NCI-H748 (cell line): ENCODE measurements around the gene OR2V2.
A peak's percentile ranks its signal among the peaks of the same experiment; 100 is the strongest.
"Not testable (repeated sequence)": the region's sequence is repeated elsewhere in the genome, so short reads cannot be mapped to it uniquely, and the experiment has no call there.

Source experiments
- DNase-seq: peaks from one replicate; lab custom pipeline; 2025; ENCODE audit not compliant: unreplicated experiment; lab: John Stamatoyannopoulos, UW

The OR2V2 gene

GRCh38 chr5:181114844-181115778 is 32.3 kb upstream of the OR2V2 start:
- peak; percentile 34 for DNase-seq

GRCh38 chr5:181118369-181118768 is 29.0 kb upstream of the OR2V2 start:
- DNase-seq, result no peak

DNA sequence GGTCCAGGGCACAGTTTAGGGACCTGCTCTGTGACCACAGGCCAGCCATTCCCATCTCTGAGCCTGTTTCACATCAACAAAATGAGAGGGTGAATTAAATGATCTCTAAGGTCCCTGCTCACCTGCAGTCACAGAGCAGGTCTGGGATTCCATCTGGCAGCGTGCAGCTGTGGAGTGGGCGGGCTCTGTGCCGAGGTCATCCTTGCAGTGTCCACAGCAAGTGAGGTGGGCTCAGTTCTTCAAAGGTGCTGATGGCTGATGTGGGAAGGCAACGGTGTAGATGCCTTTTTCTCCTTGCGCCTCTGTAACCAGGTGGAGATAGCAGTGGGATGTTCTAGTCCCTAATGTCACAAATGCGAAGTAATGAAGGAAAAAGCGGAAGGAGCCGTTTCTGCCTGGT is 28.3 kb upstream of the OR2V2 start:
- no peak for DNase-seq

- DNase-seq, result no peak
Observed at GRCh38 chr5:181120306-181120705, 27.1 kb upstream of the OR2V2 start.

DNA sequence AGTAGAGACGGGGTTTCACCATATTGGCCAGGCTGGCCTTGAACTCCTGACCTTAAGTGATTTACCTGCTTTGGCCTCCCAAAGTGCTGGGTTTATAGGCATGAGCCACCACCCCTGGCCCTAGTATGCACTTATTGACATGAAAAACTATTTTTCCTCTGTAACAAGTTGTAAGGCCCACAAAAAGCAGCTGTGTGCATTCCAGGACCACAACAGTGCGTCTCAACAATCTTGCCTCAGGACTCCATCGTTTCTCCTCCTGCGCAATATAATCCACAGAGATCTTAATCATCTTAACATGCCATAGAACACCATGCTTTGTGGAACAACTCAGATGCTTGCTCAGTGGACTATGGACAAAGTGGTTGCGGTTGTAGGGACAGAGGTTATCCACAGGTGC is 26.6 kb upstream of the OR2V2 start:
- DNase-seq, result no peak

DNA sequence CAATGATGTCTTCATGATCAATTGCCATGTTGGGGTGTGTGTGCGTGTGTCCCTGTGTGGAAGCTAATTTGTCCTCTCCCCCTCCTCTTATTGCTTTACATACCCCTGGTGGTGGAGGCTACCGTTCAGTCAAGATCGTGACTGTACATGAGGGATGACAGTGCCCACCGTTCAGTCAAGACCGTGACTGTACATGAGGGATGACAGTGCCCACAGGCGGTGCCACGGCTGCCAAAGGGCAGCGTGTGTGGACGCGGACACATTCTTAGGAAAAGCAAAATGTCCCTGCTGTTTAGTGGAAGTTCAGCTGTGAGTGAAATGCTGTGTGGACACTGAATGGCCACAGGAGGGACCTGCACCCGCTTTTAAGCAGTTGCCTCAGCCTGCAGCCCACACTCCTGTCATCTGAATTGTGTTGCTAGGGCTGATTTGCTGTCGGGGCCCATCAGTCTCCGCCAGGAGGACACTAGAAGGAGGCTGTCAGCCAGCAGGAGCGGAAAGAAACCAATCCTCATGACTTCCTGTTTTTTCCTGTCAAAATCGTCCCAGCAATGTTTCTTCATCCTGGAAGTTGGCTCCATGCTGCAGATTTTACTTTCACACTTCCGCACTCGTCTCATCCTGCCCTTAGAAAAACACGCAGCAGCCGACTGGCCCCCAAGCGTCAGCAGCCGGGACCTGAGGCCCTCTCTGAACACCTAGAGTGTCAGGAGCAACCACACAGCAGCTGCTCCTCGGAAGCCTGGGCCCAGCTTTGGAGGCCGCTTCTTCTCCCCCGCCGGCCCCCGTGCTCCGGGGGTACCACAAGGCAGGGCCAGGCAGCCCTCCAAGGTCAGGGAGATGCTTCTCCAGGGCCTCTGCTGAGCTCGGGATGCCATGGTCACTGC is 25.5 kb upstream of the OR2V2 start:
- no peak for DNase-seq

GRCh38 chr5:181124526-181124925 is 22.9 kb upstream of the OR2V2 start:
- DNase-seq, result no peak

- DNase-seq, result no peak
Observed at GRCh38 chr5:181126841-181127240, 20.5 kb upstream of the OR2V2 start.

- DNase-seq, result no peak
Observed at GRCh38 chr5:181127456-181127855, 19.9 kb upstream of the OR2V2 start.

DNA sequence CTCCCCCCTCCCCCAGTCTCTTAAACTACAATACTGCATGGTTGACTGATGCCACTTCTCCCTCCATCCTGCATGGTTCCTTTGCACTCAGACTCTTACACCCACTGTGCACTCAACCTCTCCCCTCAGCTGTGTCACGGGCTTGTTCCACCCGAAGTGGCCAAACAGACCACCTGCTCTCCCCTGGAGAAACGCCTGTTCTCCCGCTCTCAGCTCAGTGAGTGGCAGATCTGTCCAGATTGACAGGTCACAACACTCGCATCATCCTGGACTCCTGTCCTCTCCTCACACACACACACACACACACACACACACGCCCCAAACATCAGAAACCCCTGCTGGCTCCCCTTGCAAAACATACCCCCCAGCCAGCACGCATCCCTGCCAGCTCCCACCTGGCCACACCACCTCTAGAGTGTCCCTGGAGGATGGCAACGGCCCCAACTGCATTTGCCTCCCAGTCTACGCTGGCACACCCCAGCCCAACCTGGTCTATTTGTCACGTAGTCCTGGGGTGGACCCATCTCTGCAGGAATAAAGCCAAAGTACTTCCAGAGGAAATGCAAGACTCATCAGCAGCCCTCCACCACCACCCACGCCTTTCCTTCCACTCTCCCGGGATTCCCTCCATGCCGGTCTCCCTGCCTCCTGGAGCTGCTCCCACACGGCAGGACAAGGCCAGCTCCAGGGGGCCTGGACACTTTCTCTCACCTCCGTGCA is 19.3 kb upstream of the OR2V2 start:
- no peak for DNase-seq

DNA sequence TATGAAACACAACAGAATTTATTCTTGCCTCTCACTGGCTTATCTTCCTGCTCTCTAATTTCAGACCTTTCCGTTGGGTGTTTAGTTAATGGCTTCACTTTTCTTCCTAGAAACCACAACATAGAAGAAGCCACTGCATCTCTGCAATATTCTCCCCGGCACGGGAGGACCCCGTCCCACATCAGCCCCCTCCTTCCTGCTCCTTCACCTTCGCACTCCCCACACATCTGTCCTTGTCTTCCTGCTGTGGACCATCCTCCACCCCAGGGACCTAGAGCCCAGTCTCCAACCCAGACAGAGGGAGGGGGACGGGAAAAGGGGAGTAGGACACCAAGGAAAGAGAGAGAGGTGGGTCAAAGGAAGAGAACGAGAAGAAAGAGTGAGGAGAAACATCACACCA is 17.8 kb upstream of the OR2V2 start:
- DNase-seq, result no peak

DNA sequence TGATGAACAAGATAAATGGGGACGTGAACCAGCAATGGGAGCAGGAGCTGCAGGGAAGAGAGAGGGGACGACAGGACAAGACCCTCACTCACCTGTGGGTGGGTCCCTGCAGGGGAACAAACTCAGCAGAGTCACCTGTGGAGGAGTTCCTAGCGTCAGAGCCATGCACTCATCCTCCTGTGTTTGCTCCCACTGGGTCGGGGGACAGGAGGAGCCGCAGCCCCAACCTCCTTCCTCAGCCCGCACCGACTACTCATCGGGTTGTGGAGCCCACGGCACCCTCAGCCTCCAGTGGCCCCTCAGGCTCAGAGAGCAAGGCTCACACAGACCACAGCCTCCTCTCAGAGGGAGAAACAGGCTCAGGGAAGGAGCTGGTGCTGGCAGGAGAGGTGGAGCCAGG is 17.3 kb upstream of the OR2V2 start:
- DNase-seq, result not testable (repeated sequence)

DNA sequence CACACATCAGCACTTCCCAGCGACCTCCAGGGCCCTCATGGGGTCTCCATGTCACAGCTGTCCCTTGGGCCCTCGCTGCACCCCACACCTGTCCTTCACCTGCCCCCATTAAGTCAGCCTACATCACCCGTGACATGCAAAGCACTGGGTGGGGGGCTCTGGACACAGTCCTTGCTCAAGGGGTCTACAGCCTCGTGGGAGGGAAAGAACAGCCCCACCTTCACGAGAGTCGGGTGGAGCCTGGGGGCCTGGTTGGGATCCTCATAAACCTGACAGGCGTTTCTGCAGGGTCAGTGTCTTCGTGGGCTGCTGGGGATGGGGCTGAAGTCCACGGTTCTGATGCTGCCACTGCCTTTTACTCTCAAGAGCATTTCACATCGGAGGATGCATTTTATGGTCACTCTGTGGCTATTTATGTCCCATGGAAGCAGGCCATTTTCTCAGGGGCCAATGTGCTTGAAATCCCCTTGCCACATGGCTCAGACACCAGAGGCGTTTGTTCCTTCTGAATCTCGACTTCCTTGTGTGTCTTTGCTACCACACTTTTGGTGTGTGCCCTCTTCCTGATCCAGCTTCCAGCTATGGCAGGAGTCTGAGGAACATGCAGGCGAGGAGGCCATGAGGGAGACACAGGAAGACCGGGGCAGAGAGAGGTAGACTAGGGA is 16.4 kb upstream of the OR2V2 start, which contains the start of gene OR2V1:
TSS of gene OR2V1 (minus strand) at position 338 of the 665 bp plus-strand sequence. CDS start 5,865 bp downstream, outside the sequence.
- DNase-seq, result no peak

GRCh38 chr5:181131514-181131913 is 15.9 kb upstream of the OR2V2 start:
- DNase-seq, result no peak

GRCh38 chr5:181133083-181133482 is 14.3 kb upstream of the OR2V2 start:
- DNase-seq, result no peak

DNA sequence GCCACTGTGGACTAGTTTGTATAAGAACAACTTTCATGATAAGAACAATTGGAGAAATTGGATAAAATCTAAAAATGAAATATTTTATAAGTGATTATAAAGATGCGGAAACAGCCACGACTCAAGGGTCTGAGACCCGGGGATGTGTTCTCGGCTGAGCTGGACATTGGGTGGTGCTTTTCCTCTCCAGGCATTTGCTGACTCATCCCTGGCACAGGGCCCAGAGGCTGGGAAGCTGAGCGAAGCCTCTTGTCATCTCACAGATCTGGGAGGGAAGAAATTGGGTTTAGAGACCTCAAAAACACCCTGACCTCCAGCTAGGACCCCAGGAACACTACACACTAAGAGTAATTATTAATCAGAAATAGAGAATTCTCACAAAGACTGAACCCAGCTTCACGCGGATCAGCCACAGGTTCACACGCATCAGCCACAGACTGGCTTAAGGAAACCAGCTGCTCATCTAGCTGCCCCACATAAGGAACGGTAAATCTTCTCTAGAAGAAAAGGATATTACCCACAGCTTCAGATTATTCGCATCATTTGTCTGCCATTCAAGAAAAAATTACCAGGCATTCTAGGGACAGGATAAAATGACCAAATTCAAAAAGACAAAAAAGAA is 13.7 kb upstream of the OR2V2 start:
- DNase-seq, result peak; percentile 16

GRCh38 chr5:181134259-181134658 is 13.1 kb upstream of the OR2V2 start:
- DNase-seq, result no peak

- no peak for DNase-seq
Observed at GRCh38 chr5:181136361-181136955, 10.9 kb upstream of the OR2V2 start.

DNA sequence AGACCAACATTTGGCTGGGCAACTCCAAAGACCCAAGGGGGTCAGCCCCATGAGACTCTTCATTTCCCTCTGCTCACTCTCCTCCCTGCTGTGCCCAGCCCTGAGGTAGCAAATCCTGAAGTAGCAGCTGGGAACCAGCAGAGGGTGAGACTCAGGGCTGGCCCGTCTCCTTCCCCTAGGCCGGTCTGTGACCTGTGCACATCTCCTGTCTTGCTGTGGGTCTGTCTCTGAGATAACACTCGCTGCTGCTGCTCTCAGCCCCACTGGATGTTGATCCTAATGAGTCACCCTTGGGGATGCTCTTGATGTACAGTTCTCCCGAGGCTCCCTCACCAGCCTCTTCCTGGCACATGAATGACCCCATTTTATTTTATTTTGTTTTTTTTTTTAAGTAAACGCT is 9.1 kb upstream of the OR2V2 start:
- no peak for DNase-seq

DNA sequence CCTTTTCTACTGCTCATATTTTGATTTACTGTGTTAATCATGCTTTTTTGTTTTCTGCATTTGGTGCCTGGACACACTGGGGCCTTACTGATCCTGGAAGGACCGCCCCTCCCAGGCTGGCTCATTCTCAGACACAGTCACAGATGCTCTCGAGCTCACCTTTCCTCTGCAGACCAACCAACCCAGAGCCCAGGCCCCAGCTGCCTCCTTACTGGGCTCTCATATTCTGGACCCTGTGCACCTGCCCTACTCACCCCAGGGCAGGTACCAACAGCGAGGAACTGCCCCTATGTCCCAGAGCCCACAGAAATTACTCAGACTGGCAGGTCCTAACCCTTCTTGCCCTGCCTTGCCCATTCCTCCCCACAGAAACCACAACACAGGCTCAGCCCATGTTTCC is 6.6 kb upstream of the OR2V2 start:
- no peak for DNase-seq
